Right lobe of liver (tissue), 6 donors: ENCODE measurements around the gene C11orf21. TPM values are rescaled to one million over a fixed set of nuclear protein-coding genes. Genes with fewer than 3 reads are reported as not detected.
A peak's percentile ranks its signal among the peaks of the same experiment; 100 is the strongest.

Source experiments
- ATAC-seq, 4 donors: fragments of 200-7000 bp; cut with Tn5 transposase; one replicate each; pipeline ENCODE4 v1.9.1; 2020; ENCODE audit warnings: mild to moderate bottlenecking in 4 of 4, moderate library complexity in 4 of 4
- DNase-seq, 3 donors: peaks; one replicate each; pipeline ENCODE4 v3.0.0-alpha.2; 2020
- H3K27ac ChIP-seq, 3 donors: fragments of 200-600 bp; one replicate each; pipeline ENCODE4 v1.8.0; 2022
- H3K27me3 ChIP-seq, 2 donors: fragments of 200-600 bp; one replicate each; pipeline ENCODE4 v1.8.0; 2022
- H3K36me3 ChIP-seq, 4 donors: fragments of 200-600 bp; sonication (generic) in 1 of 4; one replicate each; pipeline versions ENCODE4 v1.5.1 to v1.8.0; 2017 to 2022; ENCODE audit warnings: control low read depth in 1 of 4
- H3K4me1 ChIP-seq, 4 donors: fragments of 200-600 bp; sonication (generic) in 1 of 4; one replicate each; pipeline versions ENCODE4 v1.5.1 to v1.8.0; 2017 to 2022; ENCODE audit warnings: control low read depth in 1 of 4
- H3K4me3 ChIP-seq, 3 donors: fragments of 200-600 bp; one replicate each; pipeline ENCODE4 v1.8.0; 2022
- H3K9me3 ChIP-seq, 4 donors: fragments of 200-600 bp; sonication (generic) in 1 of 4; one replicate each; pipeline versions ENCODE4 v1.5.1 to v1.8.0; 2017 to 2022; ENCODE audit warnings: control low read depth in 1 of 4
- POLR2A ChIP-seq: fragments of 450-650 bp; IDR thresholded peaks from one replicate; pipeline ENCODE4 v1.6.1; 2017; ENCODE audit warnings: antibody characterized with exemption, mild to moderate bottlenecking
- WGBS: methylation state at CpG from one replicate; pipeline ENCODE4 v1.1.6; 2018; ENCODE audit warnings: low coverage, low lambda C conversion rate; ENCODE audit not compliant: insufficient coverage; ENCODE audit errors: missing lambda C conversion rate; 5-methylcytosine and 5-hydroxymethylcytosine counted together
- intact Hi-C, 2 donors: fragments of 100-400 bp; cut with DNase I; formaldehyde crosslinking; loops; one replicate each; pipeline versions ENCODE4 v1.11.2 to v1.14.1; 2022
- total RNA-seq, 6 experiments: library from RNA; depleted of rRNA in 2 of 6; stranded (reverse); fragments of >200 nt in 2 of 6; fragmentation: NEBNext Ultra II Directional in 3 of 6; extraction: Animal tissue kit (Norgen Biotek cat#: 25700) in 3 of 6; gene quantifications; one replicate each; pipeline versions ENCODE4 v1.1.0 to v1.2.4, GENCODE V29; 2016 to 2023
- TF ChIP-seq, protein P1 (sequence below), 4 donors: fragments of 200-600 bp in 3 of 4; fragments of 450-650 bp in 1 of 4; IDR thresholded peaks; one replicate each; pipeline versions ENCODE4 v1.5.1 to v1.8.0; 2016 to 2022; ENCODE audit warnings: antibody characterized with exemption in 4 of 4, mild to moderate bottlenecking in 2 of 4
- donor health status: DM: no; HTN: yes; CAD: no.
- donor health status: DM: no; HTN: no; CAD: no.
- donor health status: DM: no; HTN: no; CAD: no.
- donor health status: DM: no; HTN: yes; CAD: no.
- donor health status: DM: no; HTN: yes; CAD: no.

Gene C11orf21
- total RNA-seq, 6 experiments from 2014 or later = 0.25 to 0.51 (median 0.39) TPM

DNA sequence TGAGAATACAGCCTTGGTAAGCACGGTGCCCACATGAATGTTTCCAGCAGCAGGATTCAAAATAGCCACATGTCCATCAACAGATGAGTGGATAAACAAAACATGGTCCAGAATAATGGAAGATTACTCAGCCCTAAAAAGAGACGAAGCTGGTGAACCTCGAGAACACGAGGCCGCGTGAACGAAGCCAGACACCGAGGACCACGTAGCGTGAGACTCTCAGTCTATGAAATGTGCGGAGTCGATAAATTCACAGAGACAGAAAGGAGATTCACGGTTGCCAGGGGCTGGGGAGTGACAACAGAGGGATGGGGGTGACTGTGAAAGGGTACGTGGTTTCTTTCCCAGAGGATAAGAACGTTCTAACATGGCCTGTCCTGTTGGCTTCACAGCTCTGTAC is 28.4 kb downstream of the C11orf21 start:
- Histone ChIP-seq H3K4me1 (peaks cover 0 to 10% (median 0%) of the 10 kb centered on the region in 4 donors), H3K27ac (no peak overlapping the region), H3K27me3 (peaks cover 0 to 17% of the 10 kb centered on the region in 2 donors), H3K36me3 (no peaks in the 10 kb centered on the region), H3K9me3 (no peaks in the 10 kb centered on the region), H3K4me3 (no peak overlapping the region)
- WGBS = 80% methylated on average over 15 of the region's 15 CpGs
- ATAC-seq (no peak), DNase-seq (no peak)
- no peak for TF ChIP-seq POLR2A
- TF ChIP-seq, protein P1, sequence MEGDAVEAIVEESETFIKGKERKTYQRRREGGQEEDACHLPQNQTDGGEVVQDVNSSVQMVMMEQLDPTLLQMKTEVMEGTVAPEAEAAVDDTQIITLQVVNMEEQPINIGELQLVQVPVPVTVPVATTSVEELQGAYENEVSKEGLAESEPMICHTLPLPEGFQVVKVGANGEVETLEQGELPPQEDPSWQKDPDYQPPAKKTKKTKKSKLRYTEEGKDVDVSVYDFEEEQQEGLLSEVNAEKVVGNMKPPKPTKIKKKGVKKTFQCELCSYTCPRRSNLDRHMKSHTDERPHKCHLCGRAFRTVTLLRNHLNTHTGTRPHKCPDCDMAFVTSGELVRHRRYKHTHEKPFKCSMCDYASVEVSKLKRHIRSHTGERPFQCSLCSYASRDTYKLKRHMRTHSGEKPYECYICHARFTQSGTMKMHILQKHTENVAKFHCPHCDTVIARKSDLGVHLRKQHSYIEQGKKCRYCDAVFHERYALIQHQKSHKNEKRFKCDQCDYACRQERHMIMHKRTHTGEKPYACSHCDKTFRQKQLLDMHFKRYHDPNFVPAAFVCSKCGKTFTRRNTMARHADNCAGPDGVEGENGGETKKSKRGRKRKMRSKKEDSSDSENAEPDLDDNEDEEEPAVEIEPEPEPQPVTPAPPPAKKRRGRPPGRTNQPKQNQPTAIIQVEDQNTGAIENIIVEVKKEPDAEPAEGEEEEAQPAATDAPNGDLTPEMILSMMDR (IDR thresholded peaks at IDR 0.05) = no peak
- intact Hi-C loops = no loop called here

DNA sequence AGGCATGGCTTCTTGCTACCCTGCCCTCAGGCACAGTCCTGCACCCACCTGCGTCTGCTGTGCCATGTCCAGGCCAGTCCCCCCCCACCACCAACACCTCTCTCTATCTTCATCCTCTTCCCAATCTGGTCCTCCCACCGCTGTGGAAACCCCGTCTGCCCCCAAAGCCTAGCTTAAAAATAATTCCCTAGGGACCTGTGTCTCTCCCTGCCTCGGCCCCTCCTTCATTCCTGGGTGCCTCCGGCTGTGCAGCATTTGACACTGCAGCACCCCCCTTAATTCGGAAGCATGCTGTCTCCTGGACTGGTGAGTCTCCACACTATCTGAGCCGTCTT is 28.8 kb downstream of the C11orf21 start:
- no peak overlapping the region for H3K4me3 ChIP-seq
- H3K4me1 ChIP-seq = peaks cover 0 to 10% (median 0%) of the 10 kb centered on the region in 4 donors
- no peak overlapping the region for H3K27ac ChIP-seq
- H3K9me3 ChIP-seq = no peaks in the 10 kb centered on the region
- intact Hi-C loops = no loop called here
- TF ChIP-seq POLR2A = no peak
- H3K27me3 ChIP-seq = peaks cover 0 to 17% of the 10 kb centered on the region in 2 donors
- 66% methylated on average over 4 of the region's 7 CpGs for WGBS
- H3K36me3 ChIP-seq = no peaks in the 10 kb centered on the region
- ATAC-seq (no peak), DNase-seq (peak in 1 of 3 donors; percentile 15)

DNA sequence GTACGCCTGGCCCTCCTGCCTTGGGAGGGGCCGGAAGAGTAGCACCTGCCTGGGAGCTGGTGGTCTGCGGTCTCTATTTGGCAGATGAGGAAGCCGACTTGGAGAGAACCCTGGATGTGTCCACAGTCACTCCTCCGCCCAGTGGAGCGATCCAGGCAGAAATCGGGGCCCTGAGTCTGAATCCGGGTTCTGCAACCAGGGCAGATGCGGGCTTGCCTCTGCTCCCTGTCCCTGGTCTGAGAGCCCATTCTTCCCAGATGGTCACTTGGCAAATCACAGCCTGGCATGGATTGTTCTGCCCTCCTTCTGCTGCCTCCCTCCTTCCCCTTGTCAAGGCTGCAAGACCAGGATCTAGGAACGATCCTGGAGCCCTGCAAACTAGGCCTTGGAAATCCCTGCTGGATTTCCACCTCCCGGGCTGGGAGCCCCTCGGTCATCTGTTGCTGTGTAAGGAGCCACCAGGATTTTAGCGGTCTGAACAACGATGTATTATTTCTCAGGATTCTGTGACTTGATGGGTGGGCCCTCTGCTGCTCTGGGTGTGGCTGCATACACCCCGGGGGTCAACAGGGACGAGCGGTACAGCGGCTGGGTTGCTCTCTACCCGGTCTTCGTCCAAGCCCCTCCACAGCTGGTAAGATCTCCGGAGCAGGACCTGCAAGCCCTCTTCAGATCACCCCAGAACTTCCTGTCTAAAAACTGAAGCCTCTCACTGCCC is 29.3 kb downstream of the C11orf21 start:
- no peak overlapping the region for H3K27ac ChIP-seq
- no peak for ATAC-seq
- H3K4me3 ChIP-seq = no peak overlapping the region
- no peak for TF ChIP-seq POLR2A
- TF ChIP-seq, protein P1 (IDR thresholded peaks at IDR 0.05) = no peak
- WGBS = 88% methylated on average over 3 of the region's 21 CpGs
- H3K27me3 ChIP-seq = peaks cover 0 to 17% of the 10 kb centered on the region in 2 donors
- H3K36me3 ChIP-seq = no peaks in the 10 kb centered on the region
- peak in 1 of 3 donors; percentile 32 for DNase-seq
- intact Hi-C loops = no loop called here
- H3K4me1 ChIP-seq = peaks cover 0 to 10% (median 0%) of the 10 kb centered on the region in 4 donors
- no peaks in the 10 kb centered on the region for H3K9me3 ChIP-seq

DNA sequence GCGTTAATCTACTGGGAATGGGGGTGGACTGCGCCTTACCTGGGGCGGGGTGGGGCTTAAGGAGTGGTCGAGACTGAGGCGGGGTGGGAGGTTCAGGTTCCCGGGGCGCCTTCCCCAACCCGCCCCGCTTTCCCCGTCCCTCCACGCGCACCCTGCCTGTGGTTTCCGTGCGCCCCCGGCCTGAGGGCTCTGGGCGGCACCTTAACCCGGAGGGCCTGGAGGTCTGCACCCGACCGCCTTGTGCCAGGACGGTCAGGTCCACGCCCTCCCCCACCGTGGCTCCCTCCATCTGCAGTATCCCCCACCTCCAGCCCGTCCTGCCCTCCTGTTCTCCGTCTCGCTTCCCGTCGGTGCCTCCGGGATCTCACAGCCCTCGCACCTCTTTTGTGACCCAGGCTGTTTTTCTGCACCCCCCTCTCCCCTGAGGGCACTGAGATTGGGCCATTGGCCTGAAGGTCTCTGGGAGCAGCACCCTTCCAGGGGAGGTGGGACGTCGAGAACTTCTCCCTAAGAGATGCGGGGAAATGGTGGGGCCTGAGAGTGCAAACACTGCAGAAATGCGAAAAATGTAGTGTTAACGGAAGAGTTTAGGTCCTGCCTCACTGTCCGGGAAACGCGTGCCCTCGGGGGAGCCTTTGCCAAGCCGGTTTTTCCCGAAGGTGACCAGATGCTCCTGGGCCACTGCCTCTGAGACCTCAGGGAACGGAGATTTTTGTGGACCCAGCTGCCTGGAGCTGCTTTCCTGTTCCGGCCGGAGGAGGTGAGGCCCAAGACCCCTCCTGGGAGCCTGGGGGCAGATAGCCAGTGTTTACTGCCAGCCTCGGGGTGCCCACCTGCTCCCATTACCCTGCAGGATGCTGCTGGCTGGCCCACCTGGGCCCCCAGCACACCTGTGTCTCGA is 30.1 kb downstream of the C11orf21 start:
- Histone ChIP-seq H3K27me3 (peaks cover 0 to 17% of the 10 kb centered on the region in 2 donors), H3K9me3 (no peaks in the 10 kb centered on the region), H3K4me1 (peaks cover 0 to 10% (median 0%) of the 10 kb centered on the region in 4 donors), H3K4me3 (no peak overlapping the region), H3K36me3 (no peaks in the 10 kb centered on the region), H3K27ac (no peak overlapping the region)
- intact Hi-C loops = no loop called here
- 39% methylated on average over 10 of the region's 45 CpGs for WGBS
- DNase-seq (peak in 2 of 3 donors; percentile 40 to 47), ATAC-seq (no peak)
- TF ChIP-seq, protein P1 (IDR thresholded peaks at IDR 0.05) = no peak
- no peak for TF ChIP-seq POLR2A

DNA sequence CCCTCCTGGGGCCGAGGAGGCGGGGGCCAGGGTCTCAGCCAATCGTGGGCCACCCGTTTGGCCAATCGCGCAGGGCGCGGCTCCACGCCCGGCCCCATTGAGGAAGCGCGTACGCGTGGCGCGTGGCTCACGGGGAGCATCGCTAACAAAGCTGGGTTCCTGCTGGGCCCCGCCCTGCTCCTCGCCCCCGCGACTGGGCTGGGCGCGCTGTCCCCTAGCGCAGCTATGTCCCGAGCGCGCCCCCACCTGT is 30.7 kb downstream of the C11orf21 start:
- DNase-seq = peak; percentile 55 to 68 (median 59)
- TF ChIP-seq POLR2A = no peak
- TF ChIP-seq, protein P1 (IDR thresholded peaks at IDR 0.05) = no peak
- Histone ChIP-seq H3K4me1 (peaks cover 0 to 10% (median 0%) of the 10 kb centered on the region in 4 donors), H3K4me3 (no peak overlapping the region), H3K27me3 (peaks cover 0 to 17% of the 10 kb centered on the region in 2 donors), H3K36me3 (no peaks in the 10 kb centered on the region), H3K9me3 (no peaks in the 10 kb centered on the region), H3K27ac (no peak overlapping the region)
- WGBS = no CpG with 5 or more reads among the region's 28 CpGs
- intact Hi-C loops = no loop called here
- ATAC-seq = peak; percentile 32 to 52 (median 42)
